HG03378 (cell line): ENCODE results near the gene NOL4L.
"Not testable (repeated sequence)": the region's sequence is repeated elsewhere in the genome, so short reads cannot be mapped to it uniquely, and the experiment has no call there.

ENCODE experiments used
- ATAC-seq: cut with Tn5 transposase; IDR thresholded peaks from one replicate; pipeline ENCODE4 v1.9.1; 2021; ENCODE audit warnings: mild to moderate bottlenecking, moderate library complexity; ENCODE audit not compliant: unreplicated experiment

Gene NOL4L

DNA sequence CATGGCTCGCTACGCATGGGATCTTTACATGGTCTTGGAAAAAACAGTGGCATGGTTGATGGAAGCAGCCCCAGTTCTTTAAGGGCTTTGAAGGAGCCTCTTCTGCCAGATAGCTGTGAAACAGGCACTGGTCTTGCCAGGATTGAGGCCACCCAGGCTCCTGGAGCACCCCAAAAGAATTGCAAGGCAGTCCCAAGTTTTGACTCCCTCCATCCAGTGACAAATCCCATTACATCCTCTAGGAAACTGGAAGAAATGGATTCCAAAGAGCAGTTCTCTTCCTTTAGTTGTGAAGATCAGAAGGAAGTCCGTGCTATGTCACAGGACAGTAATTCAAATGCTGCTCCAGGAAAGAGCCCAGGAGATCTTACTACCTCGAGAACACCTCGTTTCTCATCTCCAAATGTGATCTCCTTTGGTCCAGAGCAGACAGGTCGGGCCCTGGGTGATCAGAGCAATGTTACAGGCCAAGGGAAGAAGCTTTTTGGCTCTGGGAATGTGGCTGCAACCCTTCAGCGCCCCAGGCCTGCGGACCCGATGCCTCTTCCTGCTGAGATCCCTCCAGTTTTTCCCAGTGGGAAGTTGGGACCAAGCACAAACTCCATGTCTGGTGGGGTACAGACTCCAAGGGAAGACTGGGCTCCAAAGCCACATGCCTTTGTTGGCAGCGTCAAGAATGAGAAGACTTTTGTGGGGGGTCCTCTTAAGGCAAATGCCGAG is 148.8 kb downstream of the NOL4L start:
- ATAC-seq, result no peak

DNA sequence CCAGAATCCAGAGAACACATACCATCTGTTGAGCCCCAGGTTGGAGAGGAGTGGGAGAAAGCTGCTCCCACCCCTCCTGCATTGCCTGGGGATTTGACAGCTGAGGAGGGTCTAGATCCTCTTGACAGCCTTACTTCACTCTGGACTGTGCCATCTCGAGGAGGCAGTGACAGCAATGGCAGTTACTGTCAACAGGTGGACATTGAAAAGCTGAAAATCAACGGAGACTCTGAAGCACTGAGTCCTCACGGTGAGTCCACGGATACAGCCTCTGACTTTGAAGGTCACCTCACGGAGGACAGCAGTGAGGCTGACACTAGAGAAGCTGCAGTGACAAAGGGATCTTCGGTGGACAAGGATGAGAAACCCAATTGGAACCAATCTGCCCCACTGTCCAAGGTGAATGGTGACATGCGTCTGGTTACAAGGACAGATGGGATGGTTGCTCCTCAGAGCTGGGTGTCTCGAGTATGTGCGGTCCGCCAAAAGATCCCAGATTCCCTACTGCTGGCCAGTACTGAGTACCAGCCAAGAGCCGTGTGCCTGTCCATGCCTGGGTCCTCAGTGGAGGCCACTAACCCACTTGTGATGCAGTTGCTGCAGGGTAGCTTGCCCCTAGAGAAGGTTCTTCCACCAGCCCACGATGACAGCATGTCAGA is 149.6 kb downstream of the NOL4L start:
- no peak for ATAC-seq

DNA sequence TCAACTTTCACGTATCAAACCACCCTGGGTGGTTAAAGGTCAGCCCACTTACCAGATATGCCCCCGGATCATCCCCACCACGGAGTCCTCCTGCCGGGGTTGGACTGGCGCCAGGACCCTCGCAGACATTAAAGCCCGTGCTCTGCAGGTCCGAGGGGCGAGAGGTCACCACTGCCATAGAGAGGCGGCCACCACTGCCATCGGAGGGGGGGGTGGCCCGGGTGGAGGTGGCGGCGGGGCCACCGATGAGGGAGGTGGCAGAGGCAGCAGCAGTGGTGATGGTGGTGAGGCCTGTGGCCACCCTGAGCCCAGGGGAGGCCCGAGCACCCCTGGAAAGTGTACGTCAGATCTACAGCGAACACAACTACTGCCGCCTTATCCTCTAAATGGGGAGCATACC is 150.7 kb downstream of the NOL4L start:
- no peak for ATAC-seq

DNA sequence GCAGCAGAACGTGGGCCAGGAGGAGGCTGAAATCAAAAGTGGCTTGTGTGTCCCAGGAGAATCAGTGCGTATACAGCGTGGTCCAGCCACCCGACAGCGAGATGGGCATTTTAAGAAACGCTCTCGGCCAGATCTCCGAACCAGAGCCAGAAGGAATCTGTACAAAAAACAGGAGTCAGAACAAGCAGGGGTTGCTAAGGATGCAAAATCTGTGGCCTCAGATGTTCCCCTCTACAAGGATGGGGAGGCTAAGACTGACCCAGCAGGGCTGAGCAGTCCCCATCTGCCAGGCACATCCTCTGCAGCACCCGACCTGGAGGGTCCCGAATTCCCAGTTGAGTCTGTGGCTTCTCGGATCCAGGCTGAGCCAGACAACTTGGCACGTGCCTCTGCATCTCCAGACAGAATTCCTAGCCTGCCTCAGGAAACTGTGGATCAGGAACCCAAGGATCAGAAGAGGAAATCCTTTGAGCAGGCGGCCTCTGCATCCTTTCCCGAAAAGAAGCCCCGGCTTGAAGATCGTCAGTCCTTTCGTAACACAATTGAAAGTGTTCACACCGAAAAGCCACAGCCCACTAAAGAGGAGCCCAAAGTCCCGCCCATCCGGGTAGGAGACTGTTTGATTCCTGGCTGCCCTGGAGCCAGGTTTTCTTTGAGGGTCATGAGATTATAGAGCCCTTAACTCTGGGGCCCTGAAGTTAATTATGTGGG is 151.7 kb downstream of the NOL4L start:
- ATAC-seq, result no peak

DNA sequence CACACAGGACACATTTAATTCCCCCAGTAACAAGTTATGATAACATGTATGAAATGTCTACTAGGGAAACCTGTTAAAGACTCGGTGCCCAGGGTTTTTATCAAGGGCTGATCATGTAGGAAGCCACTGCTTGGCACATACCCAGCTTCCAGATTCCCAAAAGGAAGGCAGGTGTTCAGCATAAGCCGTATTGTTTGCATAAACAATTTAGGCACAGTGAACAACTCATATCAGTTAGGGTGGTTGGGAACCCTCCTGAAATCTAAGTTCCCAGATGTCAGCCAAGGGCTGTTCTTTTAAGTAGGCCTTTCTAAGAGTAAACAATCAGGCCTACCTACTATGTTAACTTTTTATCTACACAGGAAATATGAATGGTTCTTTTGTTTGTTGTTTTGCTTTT is 152.9 kb downstream of the NOL4L start:
- ATAC-seq, result no peak

- ATAC-seq, result no peak
Observed at GRCh38 chr20:32431457-32431856, 153.7 kb downstream of the NOL4L start.

GRCh38 chr20:32429745-32430360 is 155.3 kb downstream of the NOL4L start:
- no peak for ATAC-seq

- no peak for ATAC-seq
Observed at GRCh38 chr20:32429343-32429742, 155.8 kb downstream of the NOL4L start.

GRCh38 chr20:32427996-32428395 is 157.1 kb downstream of the NOL4L start:
- no peak for ATAC-seq

- ATAC-seq, result no peak
Observed at GRCh38 chr20:32421290-32421689, 163.8 kb downstream of the NOL4L start.

GRCh38 chr20:32418376-32418775 is 166.8 kb downstream of the NOL4L start:
- no peak for ATAC-seq

DNA sequence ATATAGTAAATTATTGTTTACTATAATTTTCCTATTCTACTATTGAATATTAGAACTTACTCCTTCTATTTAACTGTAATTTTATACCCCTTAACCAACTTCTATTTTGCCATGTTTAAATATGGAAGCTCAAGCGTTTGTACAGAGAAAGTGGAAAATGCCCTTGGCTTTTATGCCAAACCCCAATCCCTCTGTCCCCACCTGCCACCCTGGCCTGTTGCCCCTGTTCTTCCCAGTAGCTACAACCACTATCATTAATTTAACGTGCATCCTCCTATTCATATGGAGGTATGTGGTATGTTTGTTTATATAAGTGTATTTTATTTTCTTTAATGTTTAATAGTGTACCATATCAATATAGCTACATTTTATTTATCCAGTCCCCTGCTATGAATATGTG is 168.9 kb downstream of the NOL4L start:
- no peak for ATAC-seq

GRCh38 chr20:32415494-32415893 is 169.6 kb downstream of the NOL4L start:
- no peak for ATAC-seq

DNA sequence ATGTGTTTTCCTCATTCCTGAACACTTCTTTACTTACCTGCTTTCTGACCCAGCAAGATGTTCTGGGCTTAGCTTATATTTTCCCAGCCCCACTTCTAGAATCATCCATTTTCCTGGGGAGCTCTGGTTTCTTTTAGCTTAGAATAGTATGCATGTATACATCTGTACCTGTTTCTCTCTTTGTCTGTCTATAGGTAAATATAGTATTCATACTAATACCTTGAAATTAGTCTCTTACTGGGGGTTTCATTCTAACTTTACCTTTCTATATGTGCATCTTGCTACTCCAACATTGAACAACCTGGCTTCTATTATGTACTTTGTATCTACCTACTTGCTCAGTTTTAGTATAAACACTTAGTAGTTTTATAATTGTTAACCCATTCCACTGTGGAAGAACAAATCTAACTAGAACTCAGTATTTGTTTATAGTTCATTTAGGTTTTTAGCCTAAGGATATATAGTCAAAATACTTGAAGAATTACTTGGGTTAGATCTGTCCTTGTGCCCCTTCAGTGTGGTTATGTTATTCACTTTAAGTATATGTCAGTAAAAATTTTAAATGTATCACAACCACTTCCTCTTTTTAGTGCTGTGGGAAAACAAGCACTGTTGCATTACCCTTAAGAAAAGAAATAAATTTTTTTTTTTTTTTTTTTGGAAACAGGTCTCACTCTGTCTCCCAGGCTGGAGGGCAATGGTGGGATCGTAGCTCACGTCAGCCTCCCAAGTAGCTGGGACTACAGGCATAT is 173.0 kb downstream of the NOL4L start:
- no peak for ATAC-seq

DNA sequence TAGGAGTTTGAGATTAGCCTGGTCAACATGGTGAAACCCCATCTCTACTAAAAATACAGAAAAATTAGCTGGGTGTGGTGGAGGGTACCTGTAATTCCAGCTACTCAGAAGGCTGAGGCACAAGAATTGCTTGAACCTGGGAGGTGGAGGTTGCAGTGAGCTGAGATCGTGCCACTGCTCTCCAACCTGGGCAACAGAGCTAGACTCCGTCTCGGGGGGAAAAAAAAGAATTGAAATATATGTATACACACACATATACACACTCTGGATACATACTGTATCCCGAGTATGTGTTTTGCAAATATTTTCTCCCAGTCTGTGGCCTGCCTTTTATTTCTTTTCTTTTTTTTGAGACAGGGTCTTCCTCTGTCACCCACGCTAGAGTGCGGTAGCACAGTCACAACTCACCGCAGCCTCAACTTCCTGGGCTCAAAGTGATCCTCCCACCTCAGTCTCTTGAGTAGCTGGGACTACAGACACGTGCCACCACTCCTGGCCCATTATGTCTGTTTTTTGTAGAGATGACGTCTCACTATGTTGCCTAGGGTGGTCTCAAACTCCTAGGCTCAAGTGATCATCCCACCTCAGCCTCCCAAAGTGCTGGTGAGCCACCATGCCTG is 177.9 kb downstream of the NOL4L start:
- not testable (repeated sequence) for ATAC-seq

DNA sequence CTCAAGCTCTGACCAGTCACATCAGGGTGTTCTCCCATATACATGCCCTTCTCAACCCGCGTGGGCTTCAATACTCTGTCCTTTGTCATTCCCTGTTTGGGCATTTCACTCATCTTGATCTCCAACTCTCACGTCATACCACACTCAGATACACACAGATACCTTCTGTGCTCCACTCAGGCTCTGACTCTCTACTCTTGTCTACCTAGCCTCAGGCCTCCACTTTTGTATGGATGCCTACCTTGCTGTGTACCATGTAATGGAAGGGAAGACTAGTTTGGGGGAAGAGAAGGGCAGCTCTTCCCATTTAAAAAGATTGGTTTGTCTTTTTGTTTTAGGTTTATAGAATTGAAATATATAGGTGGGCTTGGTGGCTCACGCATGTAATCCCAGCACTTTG is 178.4 kb downstream of the NOL4L start:
- no peak for ATAC-seq

DNA sequence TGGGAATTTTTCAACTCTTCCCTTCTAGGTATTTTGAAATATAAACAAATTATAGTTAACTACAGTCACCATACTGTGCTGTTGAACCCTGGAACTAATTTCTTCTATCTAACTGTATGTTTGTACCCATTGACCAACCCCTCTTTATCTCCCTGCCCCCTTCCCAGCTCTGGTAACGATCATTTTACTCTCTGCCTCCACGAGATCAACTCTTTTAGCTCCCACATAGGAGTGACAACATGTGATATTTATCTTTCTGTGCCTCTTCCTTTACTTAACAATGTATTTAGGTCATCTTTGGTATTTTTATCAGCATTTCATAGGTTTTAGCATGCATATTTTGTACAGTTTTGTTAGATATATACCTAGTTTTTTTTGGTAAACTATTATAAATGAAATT is 181.1 kb downstream of the NOL4L start:
- no peak for ATAC-seq

- no peak for ATAC-seq
Observed at GRCh38 chr20:32400476-32400875, 184.7 kb downstream of the NOL4L start.

- ATAC-seq, result no peak
Observed at GRCh38 chr20:32397567-32398084, 187.5 kb downstream of the NOL4L start.

DNA sequence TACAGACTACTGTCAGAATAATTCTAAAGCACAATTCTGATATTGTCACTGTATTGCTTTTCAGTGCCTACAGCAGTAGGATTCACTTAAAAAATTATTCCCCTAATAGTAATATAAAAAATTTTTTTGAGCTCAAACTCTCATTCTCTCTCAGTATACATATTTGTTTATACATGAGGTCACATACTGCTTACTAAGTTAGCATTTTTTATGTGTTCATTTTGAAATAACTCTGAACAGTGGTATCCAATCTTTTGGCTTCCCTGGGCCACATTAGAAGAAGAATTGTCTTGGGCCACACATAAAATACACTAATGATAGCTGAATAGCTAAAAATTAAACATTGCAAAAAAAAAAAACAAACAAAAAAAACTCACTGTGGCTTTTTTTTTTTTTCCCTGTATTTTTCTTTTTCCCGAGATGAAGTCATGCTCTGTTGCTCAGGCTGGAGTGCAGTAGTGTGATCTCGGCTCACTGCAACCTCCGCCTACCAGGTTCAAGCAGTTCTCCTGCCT is 188.4 kb downstream of the NOL4L start:
- no peak for ATAC-seq
